22Rv1 (cell line): ENCODE measurements around the gene SNX24.

Source experiments
- ZFX ChIP-seq: fragments of 450-650 bp; IDR thresholded peaks from 2 replicates; pipeline ENCODE4 v1.6.1; 2017; ENCODE audit warnings: antibody characterized with exemption, borderline replicate concordance
- TF ChIP-seq, protein P1 (sequence below): fragments of 450-650 bp; IDR thresholded peaks from 2 replicates; pipeline ENCODE4 v1.5.1; 2017; ENCODE audit warnings: mild to moderate bottlenecking

DNA sequence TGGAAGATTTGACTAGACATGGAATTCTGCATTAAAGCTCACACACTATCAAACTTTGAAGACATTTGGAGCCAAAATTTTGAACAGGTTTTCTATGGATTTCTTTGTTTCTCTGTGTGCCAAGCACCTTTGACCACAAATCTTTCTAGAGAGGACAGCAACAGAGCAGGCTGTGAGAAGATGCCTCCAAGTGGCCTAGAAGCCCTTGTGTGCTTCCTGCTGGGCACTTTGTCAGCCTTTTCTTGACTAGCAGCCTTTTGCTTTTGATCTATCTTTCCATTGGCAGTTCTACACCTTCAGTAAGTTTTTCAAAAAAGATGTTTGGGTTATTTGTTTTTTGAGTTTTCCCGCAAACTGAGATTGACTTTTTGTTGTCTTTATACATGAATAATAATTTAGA is 84.6 kb downstream of the SNX24 start:
- TF ChIP-seq, protein P1, sequence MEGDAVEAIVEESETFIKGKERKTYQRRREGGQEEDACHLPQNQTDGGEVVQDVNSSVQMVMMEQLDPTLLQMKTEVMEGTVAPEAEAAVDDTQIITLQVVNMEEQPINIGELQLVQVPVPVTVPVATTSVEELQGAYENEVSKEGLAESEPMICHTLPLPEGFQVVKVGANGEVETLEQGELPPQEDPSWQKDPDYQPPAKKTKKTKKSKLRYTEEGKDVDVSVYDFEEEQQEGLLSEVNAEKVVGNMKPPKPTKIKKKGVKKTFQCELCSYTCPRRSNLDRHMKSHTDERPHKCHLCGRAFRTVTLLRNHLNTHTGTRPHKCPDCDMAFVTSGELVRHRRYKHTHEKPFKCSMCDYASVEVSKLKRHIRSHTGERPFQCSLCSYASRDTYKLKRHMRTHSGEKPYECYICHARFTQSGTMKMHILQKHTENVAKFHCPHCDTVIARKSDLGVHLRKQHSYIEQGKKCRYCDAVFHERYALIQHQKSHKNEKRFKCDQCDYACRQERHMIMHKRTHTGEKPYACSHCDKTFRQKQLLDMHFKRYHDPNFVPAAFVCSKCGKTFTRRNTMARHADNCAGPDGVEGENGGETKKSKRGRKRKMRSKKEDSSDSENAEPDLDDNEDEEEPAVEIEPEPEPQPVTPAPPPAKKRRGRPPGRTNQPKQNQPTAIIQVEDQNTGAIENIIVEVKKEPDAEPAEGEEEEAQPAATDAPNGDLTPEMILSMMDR = no peak
- no peak for TF ChIP-seq ZFX
